ENCODE data around the gene GATAD2B. TPM values are rescaled to one million over a fixed set of nuclear protein-coding genes. Genes with fewer than 3 reads are reported as not detected.

The GATAD2B gene
- polyA plus RNA-seq, 1 experiment, result 3.6 TPM

DNA sequence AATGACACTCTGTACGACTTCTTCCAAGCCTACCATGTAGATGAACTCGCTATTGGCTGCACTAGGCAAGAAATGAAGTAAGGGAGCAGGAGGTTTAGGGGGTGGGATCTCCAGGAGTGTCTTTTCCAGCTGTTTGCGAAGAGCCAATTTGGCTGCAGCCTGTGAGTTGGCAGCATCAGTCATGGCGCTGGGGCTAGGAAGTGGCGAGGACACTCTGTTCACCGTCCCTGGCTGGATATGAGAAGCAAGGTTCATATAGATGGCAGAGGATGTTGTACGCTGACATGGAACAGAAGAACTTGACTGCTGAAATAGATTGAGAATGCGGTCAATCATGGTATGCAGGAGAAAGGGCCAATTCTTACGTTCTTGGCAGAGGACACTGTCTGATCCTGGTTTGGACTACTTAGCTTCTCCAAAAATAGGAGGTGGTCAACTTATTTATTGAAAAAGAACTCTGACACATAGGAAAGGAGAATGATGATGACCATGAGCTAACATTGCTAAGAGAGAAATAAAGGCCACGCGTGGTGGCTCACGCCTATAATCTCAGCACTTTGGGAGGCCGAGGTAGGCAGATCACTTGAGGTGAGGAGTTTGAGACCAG, 106.4 kb downstream of the GATAD2B start:
- no peak for TF ChIP-seq CTCF (IDR thresholded peaks at IDR 0.05; ENCODE audit: insufficient read depth, low read depth, low read length)
- Histone ChIP-seq H3K27me3 (ENCODE audit: control insufficient read depth, insufficient read depth, low read length) (no peaks in the 10 kb centered on the region), H3K4me3 (ENCODE audit: low read depth, low read length) (no peak overlapping the region), H3K36me3 (ENCODE audit: control insufficient read depth, insufficient read depth, low read length) (peaks cover 25% of the 10 kb centered on the region)
- POLR2A ChIA-PET, result no interaction called here
- DNase-seq (ENCODE audit: low read depth), result no peak
- CTCF ChIA-PET, result interaction anchor here (0.5 to 2.4 kb wide), 6 partner anchors 9 to 170 kb away, joined by 3 to 8 read pairs (median 4); partner anchors contain the start of genes DENND4B and RAB13

DNA sequence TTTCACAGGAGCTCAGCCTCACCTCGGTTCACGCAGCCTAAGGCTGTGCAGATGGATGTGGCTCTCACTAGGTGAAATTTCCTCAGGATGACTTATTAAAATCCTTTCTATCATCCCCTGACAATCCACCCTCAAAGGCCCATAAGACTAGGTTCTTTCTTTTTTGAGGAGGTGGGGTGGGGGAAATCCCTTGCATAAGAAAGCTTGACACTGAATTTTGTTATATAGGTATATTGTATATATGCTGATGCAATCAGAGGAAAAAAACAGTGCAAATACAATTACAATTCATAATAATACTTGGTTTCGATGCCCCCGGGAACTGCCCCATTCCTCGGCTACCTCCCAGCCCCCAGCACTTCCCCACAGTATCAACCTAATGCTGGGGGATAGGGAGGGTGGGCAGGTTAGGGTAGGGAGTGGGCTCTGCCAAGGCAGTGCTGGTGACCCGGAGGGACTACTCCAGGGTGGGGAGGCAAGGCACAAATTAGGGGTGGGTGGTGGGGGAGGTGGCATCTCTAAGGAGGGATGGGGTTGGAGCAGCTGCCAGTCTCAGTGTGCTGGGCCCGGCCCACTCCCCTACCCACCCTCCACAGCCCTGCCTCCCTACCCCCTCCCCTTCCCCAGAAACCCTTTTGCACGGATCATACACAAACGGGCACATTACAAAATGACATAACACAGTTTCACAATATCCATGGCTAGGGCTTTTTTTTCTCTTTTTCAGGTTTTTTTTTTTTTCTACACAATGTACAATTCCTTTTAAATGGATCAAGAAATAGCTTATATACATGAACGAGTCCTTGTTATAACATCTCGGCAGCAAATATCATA, 116.7 kb downstream of the GATAD2B start:
- CTCF ChIA-PET, result interaction anchor here (0.6 to 3.5 kb wide), 5 partner anchors 9 to 307 kb away, joined by 3 to 21 read pairs (median 4); partner anchors contain the start of genes DENND4B and RAB13
- no peak for DNase-seq (ENCODE audit: low read depth)
- no peak overlapping the region for H3K4me3 ChIP-seq (ENCODE audit: low read depth, low read length)

DNA sequence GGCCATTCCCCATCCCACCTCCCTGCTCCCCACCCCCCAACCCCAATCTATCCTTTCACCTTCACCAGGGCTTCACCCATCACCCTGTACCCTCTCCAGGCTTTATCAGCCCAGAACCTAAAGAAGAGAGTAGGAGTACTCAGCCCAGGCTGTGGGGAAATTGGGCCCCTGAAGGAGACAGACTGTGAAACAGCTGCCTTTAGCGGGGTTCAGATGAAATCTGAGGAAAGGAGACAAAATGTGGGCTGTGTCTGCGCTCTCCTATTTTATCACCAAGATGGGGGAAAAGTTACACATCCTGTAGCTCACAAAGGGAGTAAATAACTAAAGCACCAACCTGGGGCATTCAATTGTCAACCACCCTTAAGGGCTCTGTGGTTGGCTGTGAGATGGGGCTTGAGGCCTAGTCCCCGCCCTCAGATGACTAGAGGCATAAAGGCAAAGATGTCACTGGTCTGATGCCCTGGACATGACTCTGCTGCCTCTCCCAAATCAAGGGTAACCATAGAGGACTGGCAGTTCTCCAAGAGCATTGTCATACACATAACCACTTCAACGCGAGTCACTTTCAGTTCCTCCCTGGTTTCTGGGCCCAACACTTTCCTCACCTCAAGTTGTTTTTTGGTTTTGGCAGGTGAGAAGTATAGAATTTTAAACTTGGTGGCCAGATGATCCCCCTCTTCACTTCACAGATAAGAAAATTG, 117.6 kb downstream of the GATAD2B start:
- POLR2A ChIA-PET, result no interaction called here
- no peak for TF ChIP-seq CTCF (IDR thresholded peaks at IDR 0.05; ENCODE audit: insufficient read depth, low read depth, low read length)
- CTCF ChIA-PET, result interaction anchor here (0.9 to 3.5 kb wide), 3 partner anchors 8 to 182 kb away, joined by 4 to 21 read pairs (median 5); partner anchors contain the start of gene RAB13

More for the DNA sequence above, 116.7 kb downstream of the GATAD2B start:
- TF ChIP-seq CTCF (IDR thresholded peaks at IDR 0.05; ENCODE audit: insufficient read depth, low read depth, low read length), result no peak
- Histone ChIP-seq H3K36me3 (ENCODE audit: control insufficient read depth, insufficient read depth, low read length) (peaks cover 8% of the 10 kb centered on the region), H3K27me3 (ENCODE audit: control insufficient read depth, insufficient read depth, low read length) (no peaks in the 10 kb centered on the region)
- POLR2A ChIA-PET, result no interaction called here

GRCh38 chr1:153804112-153804511, 118.7 kb downstream of the GATAD2B start:
- CTCF ChIA-PET, result interaction anchor here (1.2 to 1.8 kb wide), 3 partner anchors 10 to 181 kb away, joined by 3 to 5 read pairs (median 4); partner anchors contain the start of genes CREB3L4 and RAB13
- DNase-seq (ENCODE audit: low read depth), result no peak
- Histone ChIP-seq H3K27me3 (ENCODE audit: control insufficient read depth, insufficient read depth, low read length) (no peaks in the 10 kb centered on the region), H3K36me3 (ENCODE audit: control insufficient read depth, insufficient read depth, low read length) (peaks cover 6% of the 10 kb centered on the region), H3K4me3 (ENCODE audit: low read depth, low read length) (no peak overlapping the region)
- POLR2A ChIA-PET, result interaction anchor here (0.6 kb wide), 1 partner anchor 77 kb away, joined by 9 read pairs; the partner anchor contains the start of gene INTS3
- TF ChIP-seq CTCF (IDR thresholded peaks at IDR 0.05; ENCODE audit: insufficient read depth, low read depth, low read length), result no peak

More for the DNA sequence above, 117.6 kb downstream of the GATAD2B start:
- Histone ChIP-seq H3K27me3 (ENCODE audit: control insufficient read depth, insufficient read depth, low read length) (no peaks in the 10 kb centered on the region), H3K4me3 (ENCODE audit: low read depth, low read length) (no peak overlapping the region), H3K36me3 (ENCODE audit: control insufficient read depth, insufficient read depth, low read length) (peaks cover 8% of the 10 kb centered on the region)
- peak; percentile 41 for DNase-seq (ENCODE audit: low read depth)

Measured in BJ (cell line).